ENCODE measurements around the gene CD59.

CD59 gene

DNA sequence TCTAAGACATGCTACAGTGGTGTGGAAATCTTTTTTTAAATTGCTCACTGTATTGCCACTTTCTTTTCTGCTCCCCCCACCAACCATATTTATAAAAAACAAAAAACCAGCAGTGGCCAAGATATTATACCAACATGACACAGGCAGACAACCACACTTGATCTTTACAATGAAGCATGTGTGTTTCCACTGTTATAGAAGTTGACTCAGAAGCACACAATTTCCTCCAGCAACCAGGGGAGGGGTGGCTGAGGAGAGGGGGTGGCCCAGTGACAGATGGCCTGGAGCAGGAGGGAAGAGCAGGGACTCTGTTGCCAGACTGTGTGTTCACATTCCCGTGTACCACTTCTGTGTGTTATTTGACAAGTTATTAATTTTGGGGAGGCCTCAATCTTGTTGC is 14.8 kb downstream of the CD59 start:
- no peaks in the 10 kb centered on the region for H3K9me3 ChIP-seq
- H3K27me3 ChIP-seq: no peaks in the 10 kb centered on the region
- H3K4me3 ChIP-seq (ENCODE audit: low read depth in 1 of 2, low read length in 1 of 2): no peak overlapping the region
- peaks cover 53% of the 10 kb centered on the region for H3K36me3 ChIP-seq
- peaks cover 0 to 22% of the 10 kb centered on the region in 2 experiments for H3K4me1 ChIP-seq (ENCODE audit: control insufficient read depth in 1 of 2, insufficient read depth in 1 of 2, low read depth in 1 of 2, low read length in 1 of 2)
- TF ChIP-seq, protein P1, sequence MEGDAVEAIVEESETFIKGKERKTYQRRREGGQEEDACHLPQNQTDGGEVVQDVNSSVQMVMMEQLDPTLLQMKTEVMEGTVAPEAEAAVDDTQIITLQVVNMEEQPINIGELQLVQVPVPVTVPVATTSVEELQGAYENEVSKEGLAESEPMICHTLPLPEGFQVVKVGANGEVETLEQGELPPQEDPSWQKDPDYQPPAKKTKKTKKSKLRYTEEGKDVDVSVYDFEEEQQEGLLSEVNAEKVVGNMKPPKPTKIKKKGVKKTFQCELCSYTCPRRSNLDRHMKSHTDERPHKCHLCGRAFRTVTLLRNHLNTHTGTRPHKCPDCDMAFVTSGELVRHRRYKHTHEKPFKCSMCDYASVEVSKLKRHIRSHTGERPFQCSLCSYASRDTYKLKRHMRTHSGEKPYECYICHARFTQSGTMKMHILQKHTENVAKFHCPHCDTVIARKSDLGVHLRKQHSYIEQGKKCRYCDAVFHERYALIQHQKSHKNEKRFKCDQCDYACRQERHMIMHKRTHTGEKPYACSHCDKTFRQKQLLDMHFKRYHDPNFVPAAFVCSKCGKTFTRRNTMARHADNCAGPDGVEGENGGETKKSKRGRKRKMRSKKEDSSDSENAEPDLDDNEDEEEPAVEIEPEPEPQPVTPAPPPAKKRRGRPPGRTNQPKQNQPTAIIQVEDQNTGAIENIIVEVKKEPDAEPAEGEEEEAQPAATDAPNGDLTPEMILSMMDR (IDR thresholded peaks at IDR 0.05): no peak
- H3K27ac ChIP-seq: no peak overlapping the region

DNA sequence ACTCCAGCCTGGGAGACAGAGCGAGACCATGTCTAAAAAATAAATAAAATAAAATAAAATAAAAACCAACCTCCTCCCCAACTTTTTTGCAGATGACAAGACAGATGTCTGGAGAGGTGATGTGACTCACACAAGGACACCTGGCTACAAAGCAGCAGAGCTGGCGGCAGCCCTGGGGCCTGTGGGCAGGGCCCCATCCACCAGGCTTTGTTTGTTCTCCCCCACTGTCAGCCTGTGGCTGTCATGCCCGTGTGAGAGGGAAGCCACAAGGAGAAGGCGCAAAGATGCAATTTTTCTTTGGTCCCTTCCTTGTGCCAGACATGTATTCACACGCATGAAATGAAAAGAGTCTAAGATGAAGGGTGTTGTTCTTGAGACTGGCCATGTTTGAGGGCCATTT is 16.6 kb downstream of the CD59 start:
- Histone ChIP-seq H3K36me3 (peaks cover 60% of the 10 kb centered on the region), H3K4me1 (ENCODE audit: control insufficient read depth in 1 of 2, insufficient read depth in 1 of 2, low read depth in 1 of 2, low read length in 1 of 2) (peaks cover 0 to 16% of the 10 kb centered on the region in 2 experiments), H3K27ac (no peak overlapping the region), H3K9me3 (no peaks in the 10 kb centered on the region), H3K27me3 (no peaks in the 10 kb centered on the region), H3K4me3 (ENCODE audit: low read depth in 1 of 2, low read length in 1 of 2) (no peak overlapping the region)
- TF ChIP-seq, protein P1 (IDR thresholded peaks at IDR 0.05): no peak

DNA sequence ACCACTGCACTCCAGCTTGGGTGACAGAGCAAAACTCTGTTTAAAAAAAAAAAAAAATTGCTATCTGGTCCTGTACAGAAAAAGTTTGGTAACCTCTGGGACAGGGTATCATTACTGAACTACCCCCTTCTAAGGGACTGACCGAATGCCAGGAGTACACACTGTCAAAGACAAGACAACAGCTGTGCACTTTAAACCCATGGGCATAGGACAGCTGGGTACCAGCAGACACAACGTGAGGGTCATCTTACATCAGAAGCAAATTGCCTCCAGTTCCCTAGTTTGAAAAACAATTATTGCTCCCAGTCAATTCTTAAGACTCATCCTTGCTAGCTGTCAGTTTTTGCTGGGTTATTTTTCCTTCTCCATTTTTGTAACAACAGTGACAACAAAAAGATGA is 17.8 kb downstream of the CD59 start:
- Histone ChIP-seq H3K4me1 (ENCODE audit: control insufficient read depth in 1 of 2, insufficient read depth in 1 of 2, low read depth in 1 of 2, low read length in 1 of 2) (peaks cover 0 to 5% of the 10 kb centered on the region in 2 experiments), H3K27me3 (no peaks in the 10 kb centered on the region), H3K4me3 (ENCODE audit: low read depth in 1 of 2, low read length in 1 of 2) (no peak overlapping the region), H3K9me3 (no peaks in the 10 kb centered on the region), H3K27ac (no peak overlapping the region), H3K36me3 (peaks cover 68% of the 10 kb centered on the region)
- TF ChIP-seq, protein P1 (IDR thresholded peaks at IDR 0.05): no peak

DNA sequence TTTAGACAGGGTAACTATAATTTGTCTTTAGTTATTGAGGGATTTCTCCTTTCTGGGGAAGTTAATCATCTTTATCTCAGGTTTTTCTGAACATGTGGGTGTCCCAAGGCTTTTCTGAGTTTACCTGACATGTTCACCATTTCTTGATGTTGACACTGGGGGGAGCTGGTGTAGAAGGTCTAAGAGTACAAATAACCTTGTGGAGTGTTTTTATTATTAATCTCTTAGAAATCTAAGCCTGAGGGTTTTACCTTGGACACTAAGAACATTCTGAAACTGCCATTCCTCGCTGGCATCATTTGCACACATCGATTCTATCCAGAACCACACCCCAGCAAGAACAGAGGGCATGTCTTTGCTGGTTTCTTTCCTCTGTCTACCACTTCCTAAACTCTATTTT is 20.0 kb downstream of the CD59 start:
- no peaks in the 10 kb centered on the region for H3K9me3 ChIP-seq
- no peak overlapping the region for H3K4me3 ChIP-seq (ENCODE audit: low read depth in 1 of 2, low read length in 1 of 2)
- H3K27ac ChIP-seq: no peak overlapping the region
- H3K36me3 ChIP-seq: peaks cover 64% of the 10 kb centered on the region
- TF ChIP-seq, protein P1 (IDR thresholded peaks at IDR 0.05): no peak
- peaks cover 0 to 6% of the 10 kb centered on the region in 2 experiments for H3K4me1 ChIP-seq (ENCODE audit: control insufficient read depth in 1 of 2, insufficient read depth in 1 of 2, low read depth in 1 of 2, low read length in 1 of 2)
- no peaks in the 10 kb centered on the region for H3K27me3 ChIP-seq

DNA sequence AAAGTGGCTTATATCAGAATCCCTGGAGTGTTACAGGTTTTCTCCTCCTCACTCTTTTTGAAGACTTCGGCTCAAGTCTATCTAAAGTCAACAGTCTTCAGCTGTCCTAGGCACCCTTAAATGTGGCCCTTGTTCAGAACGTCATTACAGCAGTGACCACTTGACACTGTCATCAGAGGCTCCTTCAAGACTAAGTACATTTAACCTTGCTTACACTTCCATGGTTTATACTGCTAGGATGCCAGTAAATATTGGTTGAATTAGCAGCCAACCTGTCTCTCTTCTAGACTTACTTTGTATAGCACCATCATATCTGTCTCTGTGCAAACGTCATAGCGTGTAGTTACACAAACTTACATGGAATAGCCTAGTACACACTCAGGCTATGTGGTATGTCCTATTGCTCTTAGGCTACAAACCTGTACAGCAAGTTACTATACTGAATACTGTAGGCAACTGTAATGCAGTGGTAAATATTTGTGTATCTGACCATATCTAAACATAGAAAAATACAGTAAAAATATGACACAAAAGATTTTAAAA is 22.3 kb downstream of the CD59 start:
- TF ChIP-seq, protein P1 (IDR thresholded peaks at IDR 0.05): no peak
- H3K36me3 ChIP-seq: peaks cover 56% of the 10 kb centered on the region
- H3K27ac ChIP-seq: no peak overlapping the region

More for the DNA sequence above, 22.3 kb downstream of the CD59 start:
- H3K4me1 ChIP-seq (ENCODE audit: control insufficient read depth in 1 of 2, insufficient read depth in 1 of 2, low read depth in 1 of 2, low read length in 1 of 2): peaks cover 0 to 6% of the 10 kb centered on the region in 2 experiments
- H3K27me3 ChIP-seq: no peaks in the 10 kb centered on the region
- no peaks in the 10 kb centered on the region for H3K9me3 ChIP-seq
- no peak overlapping the region for H3K4me3 ChIP-seq (ENCODE audit: low read depth in 1 of 2, low read length in 1 of 2)
